ENCODE results near the gene ZMIZ1. TPM values are rescaled to one million over a fixed set of nuclear protein-coding genes. Genes with fewer than 3 reads are reported as not detected.

Gene ZMIZ1
- total RNA-seq, 1 experiment from 2014 or later, result 34.2 TPM

GRCh38 chr10:79143879-79144278, 75.1 kb downstream of the ZMIZ1 start:
- no peaks in the 10 kb centered on the region for H3K27me3 ChIP-seq (ENCODE audit: control insufficient read depth, insufficient read depth, low read length)
- BruUV-seq (replicated peaks), result no TSS peak
- no peak for DNase-seq (ENCODE audit: low read depth, low spot score)
- H3K4me3 ChIP-seq (ENCODE audit: low read depth in 2 of 2, low read length in 2 of 2), result no peak overlapping the region
- in situ Hi-C loops (cut with HindIII; ENCODE audit: low pct_unique_long_range_greater_than_20kb, low sequenced_read_pairs), result no loop called here
- H3K36me3 ChIP-seq (ENCODE audit: control insufficient read depth, insufficient read depth, low read length), result no peaks in the 10 kb centered on the region
- no peaks in the 10 kb centered on the region; the same call in none of the 2 replicates for H3K4me1 ChIP-seq (ENCODE audit: control insufficient read depth, insufficient read depth, low read length)
- H3K9me3 ChIP-seq (ENCODE audit: control insufficient read depth, insufficient read depth, low read depth, low read length), result no peaks in the 10 kb centered on the region
- H3K27ac ChIP-seq (ENCODE audit: low read length), result no peak overlapping the region
- CTCF ChIA-PET, result no interaction called here
- TF ChIP-seq POLR2AphosphoS5 (IDR thresholded peaks at IDR 0.05; ENCODE audit: low read depth, low read length) (no peak), REST (IDR thresholded peaks at IDR 0.05; ENCODE audit: insufficient read depth in 1 of 2, low read depth in 2 of 2, low read length in 1 of 2) (no peak), SIN3A (IDR thresholded peaks at IDR 0.05; ENCODE audit: borderline replicate concordance, insufficient read depth, low read depth, low read length) (no peak), TCF7L2 (IDR thresholded peaks at IDR 0.05; ENCODE audit: low read depth, low read length) (no peak), CTCF (IDR thresholded peaks at IDR 0.05) (no peak)
- intact Hi-C loops (cut with micrococcal nuclease; ENCODE audit: unreplicated experiment), result no loop called here
- POLR2A ChIA-PET, result no interaction called here
- no peak for ATAC-seq

- no peaks in the 10 kb centered on the region for H3K9me3 ChIP-seq (ENCODE audit: control insufficient read depth, insufficient read depth, low read depth, low read length)
- no TSS peak for BruUV-seq (replicated peaks)
- DNase-seq (ENCODE audit: low read depth, low spot score), result no peak
- no peaks in the 10 kb centered on the region for H3K36me3 ChIP-seq (ENCODE audit: control insufficient read depth, insufficient read depth, low read length)
- H3K27me3 ChIP-seq (ENCODE audit: control insufficient read depth, insufficient read depth, low read length), result no peaks in the 10 kb centered on the region
- no peak for TF ChIP-seq CTCF (IDR thresholded peaks at IDR 0.05)
- TF ChIP-seq REST (IDR thresholded peaks at IDR 0.05; ENCODE audit: insufficient read depth in 1 of 2, low read depth in 2 of 2, low read length in 1 of 2), result no peak
- TF ChIP-seq TCF7L2 (IDR thresholded peaks at IDR 0.05; ENCODE audit: low read depth, low read length), result no peak
- H3K27ac ChIP-seq (ENCODE audit: low read length), result no peak overlapping the region
- ATAC-seq, result no peak
- intact Hi-C loops (cut with micrococcal nuclease; ENCODE audit: unreplicated experiment) (no loop called here), in situ Hi-C loops (cut with HindIII; ENCODE audit: low pct_unique_long_range_greater_than_20kb, low sequenced_read_pairs) (no loop called here)
- ChIA-PET CTCF (no interaction called here), POLR2A (no interaction called here)
- H3K4me3 ChIP-seq (ENCODE audit: low read depth in 2 of 2, low read length in 2 of 2), result no peak overlapping the region
- peaks cover 7% of the 10 kb centered on the region for H3K4me1 ChIP-seq (ENCODE audit: control insufficient read depth, insufficient read depth, low read length)
Measured at GRCh38 chr10:79144351-79145173, 75.8 kb downstream of the ZMIZ1 start.
